Measurements from ENCODE around the gene YWHAQ.
A peak's percentile ranks its signal among the peaks of the same experiment; 100 is the strongest.
"Not testable (repeated sequence)": the region's sequence is repeated elsewhere in the genome, so short reads cannot be mapped to it uniquely, and the experiment has no call there.

The YWHAQ gene

GRCh38 chr2:9593925-9594324 lies 36.9 kb downstream of the YWHAQ start:
- DNase-seq, result no peak

GRCh38 chr2:9592699-9593098 lies 38.1 kb downstream of the YWHAQ start:
- no peak for DNase-seq

- DNase-seq, result no peak
Measured at GRCh38 chr2:9590641-9591040, 40.2 kb downstream of the YWHAQ start.

- DNase-seq, result no peak
Measured at GRCh38 chr2:9586465-9586864, 44.3 kb downstream of the YWHAQ start.

- no peak for DNase-seq
Measured at GRCh38 chr2:9585486-9585885, 45.3 kb downstream of the YWHAQ start.

GRCh38 chr2:9584902-9585301 lies 45.9 kb downstream of the YWHAQ start:
- not testable (repeated sequence) for DNase-seq

GRCh38 chr2:9582624-9583023 lies 48.2 kb downstream of the YWHAQ start:
- no peak for DNase-seq

GRCh38 chr2:9578467-9579235 lies 52.1 kb downstream of the YWHAQ start:
- DNase-seq, result no peak

GRCh38 chr2:9574331-9574730 lies 56.5 kb downstream of the YWHAQ start:
- no peak for DNase-seq

GRCh38 chr2:9573840-9574239 lies 57.0 kb downstream of the YWHAQ start:
- no peak for DNase-seq

- DNase-seq, result no peak
Measured at GRCh38 chr2:9573013-9573720, 57.6 kb downstream of the YWHAQ start.

- DNase-seq, result no peak
Measured at GRCh38 chr2:9570182-9571060, 60.4 kb downstream of the YWHAQ start.

GRCh38 chr2:9565436-9566153 lies 65.2 kb downstream of the YWHAQ start:
- no peak for DNase-seq

GRCh38 chr2:9560628-9561027 lies 70.2 kb downstream of the YWHAQ start:
- no peak for DNase-seq

GRCh38 chr2:9558948-9559381 lies 71.8 kb downstream of the YWHAQ start:
- DNase-seq, result no peak

- peak; percentile 68 for DNase-seq
Measured at GRCh38 chr2:9556121-9556743, 74.6 kb downstream of the YWHAQ start.

- peak; percentile 93 for DNase-seq
Measured at GRCh38 chr2:9555297-9556120, 75.3 kb downstream of the YWHAQ start, which contains the start of gene ADAM17. ADAM17 (minus strand) TSS chr2:9555830; CDS start chr2:9555605, 225 bp downstream.

GRCh38 chr2:9554921-9555296 lies 75.9 kb downstream of the YWHAQ start:
- DNase-seq, result peak; percentile 59

GRCh38 chr2:9552219-9553178 lies 78.3 kb downstream of the YWHAQ start:
- no peak for DNase-seq

GRCh38 chr2:9550859-9551391 lies 79.9 kb downstream of the YWHAQ start:
- DNase-seq, result not testable (repeated sequence)

Measured in activated CD8-positive, alpha-beta memory T cell treated with anti-CD3 and anti-CD28 coated beads, Interleukin-2, amount 50 U/mL, for 48 hours (primary cell).